GM12878 (cell line): Measurements from ENCODE around the gene AOPEP. TPM values are rescaled to one million over a fixed set of nuclear protein-coding genes. Genes with fewer than 3 reads are reported as not detected.

Experiments
- ATAC-seq: fragments of 200-7000 bp; cut with Tn5 transposase; 3 replicates; pipeline ENCODE4 v1.9.1; 2020; ENCODE audit warnings: mild to moderate bottlenecking, moderate library complexity
- BruUV-seq: library from RNA; stranded (reverse); fragments of 400-500 nt; replicated peaks from 2 replicates; lab custom pipeline; 2021; lab: Mats Ljungman, UMichigan
- CTCF ChIA-PET: fragments of 300-600 bp; sonication (Branson Sonifier 250); formaldehyde crosslinking; extraction: SDS; loops from one replicate; lab custom pipeline; 2021; ENCODE audit warnings: inconsistent platforms; lab: Yijun Ruan, JAX
- POLR2A ChIA-PET: fragments of 350-600 bp; formaldehyde crosslinking; extraction: SDS; loops from one replicate; lab custom pipeline; 2021; ENCODE audit warnings: inconsistent platforms; lab: Charles Lee
- RAD21 ChIA-PET: fragments of 300-600 bp; sonication (Branson Sonifier 250); formaldehyde crosslinking; loops from one replicate; lab custom pipeline; 2023; ENCODE audit warnings: antibody characterized with exemption; ENCODE audit not compliant: unreplicated experiment; lab: Charles Lee
- SMC1A ChIA-PET: fragments of 300-600 bp; sonication (Branson Sonifier 250); formaldehyde crosslinking; loops from one replicate; lab custom pipeline; 2023; ENCODE audit not compliant: unreplicated experiment, uncharacterized antibody; lab: Charles Lee
- DNase-seq: peaks from one replicate; pipeline ENCODE4 v3.0.0-alpha.2; 2011; ENCODE audit warnings: low read depth, low spot score
- FAIRE-seq: peaks from 3 replicates; lab custom pipeline; 2011; peaks lifted over from hg19 to GRCh38; lab: Jason Lieb, UNC
- H2AFZ ChIP-seq: 2 replicates; pipeline ENCODE4 v1.6.0; 2011; ENCODE audit warnings: low read depth, low read length, control low read depth; ENCODE audit not compliant: control insufficient read depth
- H3K27ac ChIP-seq: 2 replicates; pipeline ENCODE4 v1.5.1; 2011; ENCODE audit warnings: control low read depth; ENCODE audit not compliant: control insufficient read depth, insufficient read depth
- H3K27me3 ChIP-seq, 2 experiments: replicated peaks in 1 of 2; 2 replicates each; pipeline versions ENCODE4 v1.6.0 to v1.6.1; 2011; ENCODE audit warnings: low read length in 1 of 2; ENCODE audit not compliant: control insufficient read depth in 2 of 2, insufficient read depth in 2 of 2
- H3K36me3 ChIP-seq, 2 experiments: 2 replicates each; pipeline ENCODE4 v1.5.1; 2011; ENCODE audit warnings: low read length in 1 of 2; ENCODE audit not compliant: control insufficient read depth in 2 of 2, insufficient read depth in 2 of 2
- H3K4me1 ChIP-seq: 2 replicates; pipeline ENCODE4 v1.6.1; 2011; ENCODE audit warnings: mild to moderate bottlenecking, low read length, moderate library complexity, mixed read lengths; ENCODE audit not compliant: control insufficient read depth, insufficient read depth
- H3K4me2 ChIP-seq: 2 replicates; pipeline ENCODE4 v1.6.0; 2011; ENCODE audit warnings: control low read depth; ENCODE audit not compliant: control insufficient read depth, insufficient read depth
- H3K4me3 ChIP-seq: fragments of 200-600 bp; sonication (generic); 2 replicates; pipeline ENCODE4 v1.5.1; 2016
- H3K79me2 ChIP-seq: 2 replicates; pipeline ENCODE4 v1.6.0; 2011; ENCODE audit warnings: low read length; ENCODE audit not compliant: control insufficient read depth, insufficient read depth
- H3K9ac ChIP-seq: 2 replicates; pipeline ENCODE4 v1.8.0; 2011; ENCODE audit warnings: low read length, control low read depth, mixed read lengths; ENCODE audit not compliant: control insufficient read depth, insufficient read depth
- H3K9me3 ChIP-seq: replicated peaks from 3 replicates; pipeline ENCODE4 v1.5.1; 2011; ENCODE audit warnings: mild to moderate bottlenecking, low read length; ENCODE audit not compliant: control insufficient read depth, insufficient read depth
- H4K20me1 ChIP-seq: 2 replicates; pipeline ENCODE4 v1.6.0; 2011; ENCODE audit not compliant: control insufficient read depth, insufficient read depth
- BACH1 ChIP-seq: fragments of 450-650 bp; IDR thresholded peaks from 2 replicates; pipeline ENCODE4 v1.6.1; 2017; ENCODE audit warnings: mild to moderate bottlenecking, borderline replicate concordance
- CEBPB ChIP-seq, 2 experiments: fragments of 150-350 bp in 1 of 2; IDR thresholded peaks; 2 replicates each; pipeline ENCODE4 v1.6.1; 2012 to 2014; ENCODE audit warnings: low read depth in 2 of 2, low read length in 2 of 2, borderline replicate concordance in 1 of 2, inconsistent platforms in 1 of 2
- EGR1 ChIP-seq, 2 experiments: IDR thresholded peaks; 1 replicate in 1 of 2; 2 replicates in 1 of 2; pipeline ENCODE4 v1.6.1; 2011 to 2012; ENCODE audit warnings: low read depth in 2 of 2, low read length in 2 of 2, borderline replicate concordance in 1 of 2, mild to moderate bottlenecking in 1 of 2, moderate library complexity in 1 of 2
- ESRRA ChIP-seq: IDR thresholded peaks from 2 replicates; pipeline ENCODE4 v1.6.1; 2012; ENCODE audit warnings: mild to moderate bottlenecking, low read length, improper control_type of control experiment
- HCFC1 ChIP-seq: fragments of 150-350 bp; IDR thresholded peaks from 2 replicates; pipeline ENCODE4 v1.6.1; 2014; ENCODE audit warnings: low read length
- MXI1 ChIP-seq: fragments of 150-350 bp; IDR thresholded peaks from 2 replicates; pipeline ENCODE4 v1.6.1; 2011; ENCODE audit warnings: low read depth, mild to moderate bottlenecking, inconsistent platforms, low read length, improper control_type of control experiment
- NFYA ChIP-seq: IDR thresholded peaks from 2 replicates; pipeline ENCODE4 v1.6.1; 2011; ENCODE audit warnings: low read depth, mild to moderate bottlenecking, low read length, improper control_type of control experiment, borderline replicate concordance
- PAX8 ChIP-seq: fragments of 450-650 bp; IDR thresholded peaks from 2 replicates; pipeline ENCODE4 v1.6.1; 2017; ENCODE audit warnings: mild to moderate bottlenecking, moderate library complexity
- RFX5 ChIP-seq: IDR thresholded peaks from 2 replicates; pipeline ENCODE4 v1.6.1; 2011; ENCODE audit warnings: low read depth, low read length, improper control_type of control experiment
- TARDBP ChIP-seq: IDR thresholded peaks from 2 replicates; pipeline ENCODE4 v1.6.1; 2016; ENCODE audit warnings: borderline replicate concordance
- ZNF217 ChIP-seq: fragments of 450-650 bp; IDR thresholded peaks from 2 replicates; pipeline ENCODE4 v1.6.1; 2017; ENCODE audit warnings: antibody characterized with exemption, mild to moderate bottlenecking
- WGBS: methylation state at CpG from one replicate; pipeline ENCODE4 v1.1.6; 2016; ENCODE audit warnings: low lambda C conversion rate; ENCODE audit not compliant: insufficient replicate concordance, insufficient coverage; ENCODE audit errors: missing lambda C conversion rate; 5-methylcytosine and 5-hydroxymethylcytosine counted together
- in situ Hi-C: fragments of 300-500 bp; cut with MboI; formaldehyde crosslinking; loops from 9 replicates; pipeline ENCODE4 v1.14.3; 2018; ENCODE audit warnings: mixed read lengths
- intact Hi-C: fragments of 100-400 bp; cut with micrococcal nuclease; formaldehyde crosslinking; loops from one replicate; pipeline ENCODE4 v1.14.2; 2022; ENCODE audit not compliant: unreplicated experiment
- polyA plus RNA-seq, 11 experiments: library from polyadenylated mRNA; depleted of rRNA in 4 of 11; unstranded in 6 of 11; stranded (reverse) in 5 of 11; fragments of >200 nt; fragmentation: Nextera tagmentation in 4 of 11; fragmentation: Illumina TruSeq in 1 of 11; extraction: Ambion mirVana in 4 of 11; extraction: Trizol in 1 of 11; gene quantifications; 1 replicate in 1 of 11; 2 replicates in 10 of 11; pipeline versions ENCODE4 v1.2.1 to v1.2.3, GENCODE V29; 2011 to 2016; ENCODE audit warnings: inconsistent platforms in 2 of 11, missing spikeins in 2 of 11, low read depth in 1 of 11
- total RNA-seq, 4 experiments: library from RNA; depleted of rRNA in 3 of 4; stranded (reverse); fragments of >200 nt in 3 of 4; fragmentation: Illumina TruSeq in 1 of 4; extraction: Trizol in 1 of 4; gene quantifications; 2 replicates each; pipeline versions ENCODE4 v1.2.1 to v1.2.3, GENCODE V29; 2013 to 2021
- TF ChIP-seq, protein P1 (sequence below): fragments of 450-650 bp; IDR thresholded peaks from 2 replicates; pipeline ENCODE4 v1.6.1; 2018; ENCODE audit warnings: borderline replicate concordance, mild to moderate bottlenecking; ENCODE audit not compliant: partially characterized antibody

AOPEP gene
- total and polyA plus RNA-seq, 10 of the 15 experiments (the other 5 are each of a cell fraction or from before 2014, with no cell fraction given), result 2.3 to 16.9 (median 10.1) TPM

GRCh38 chr9:94786586-94786985, 60.1 kb downstream of the AOPEP start:
- ChIA-PET RAD21 (interaction anchor here (2.1 to 5.5 kb wide), 2 partner anchors 17 to 131 kb away, joined by 9 to 29 read pairs; no protein-coding TSS in a partner anchor), CTCF (interaction anchor here (1.0 to 7.5 kb wide), 4 partner anchors 16 to 342 kb away, joined by 3 to 196 read pairs (median 4); no protein-coding TSS in a partner anchor), POLR2A (no interaction called here)
- no TSS peak for BruUV-seq
- intact Hi-C loops, result loop anchor here (10.0 kb wide), 1 partner anchor 218 kb away; no protein-coding TSS in a partner anchor
- Histone ChIP-seq H3K9ac (no peak overlapping the region), H3K79me2 (no peaks in the 10 kb centered on the region), H2AFZ (no peak overlapping the region), H3K9me3 (no peaks in the 10 kb centered on the region)
- no peak for FAIRE-seq
- in situ Hi-C loops, result loop anchor here (5.0 to 10.0 kb wide), 2 partner anchors 128 to 336 kb away; no protein-coding TSS in a partner anchor
- TF ChIP-seq MXI1 (no peak), RFX5 (no peak), CEBPB (IDR thresholded peaks at IDR 0.05; ENCODE audit: borderline replicate concordance in 1 of 2, low read depth in 2 of 2, low read length in 2 of 2) (no peak)
- TF ChIP-seq, all 136 proteins: peak for 0
- H3K27ac ChIP-seq, result no peak overlapping the region
- no peak overlapping the region for H3K4me3 ChIP-seq
- no peaks in the 10 kb centered on the region for H3K36me3 ChIP-seq
- H3K4me1 ChIP-seq, result no peaks in the 10 kb centered on the region
- DNase-seq (no peak), ATAC-seq (no peak)
- H3K27me3 ChIP-seq, result no peaks in the 10 kb centered on the region
- no peak overlapping the region for H3K4me2 ChIP-seq
- SMC1A ChIA-PET, result interaction anchor here (0.9 to 3.9 kb wide), 4 partner anchors 11 to 480 kb away, joined by 3 to 19 read pairs (median 4); no protein-coding TSS in a partner anchor
- WGBS, result 96% methylated on average over 3 of the region's 3 CpGs
- no peaks in the 10 kb centered on the region for H4K20me1 ChIP-seq

GRCh38 chr9:94787266-94787665, 60.8 kb downstream of the AOPEP start:
- RAD21 ChIA-PET, result interaction anchor here (5.5 kb wide), 1 partner anchor 17 kb away, joined by 29 read pairs; no protein-coding TSS in a partner anchor
- Histone ChIP-seq H2AFZ (no peak overlapping the region), H3K27ac (no peak overlapping the region), H3K9ac (no peak overlapping the region), H3K36me3 (no peaks in the 10 kb centered on the region), H3K4me1 (no peaks in the 10 kb centered on the region), H3K79me2 (no peaks in the 10 kb centered on the region), H3K4me3 (no peak overlapping the region), H3K27me3 (no peaks in the 10 kb centered on the region), H3K9me3 (no peaks in the 10 kb centered on the region), H3K4me2 (no peak overlapping the region), H4K20me1 (no peaks in the 10 kb centered on the region)
- ATAC-seq (no peak), DNase-seq (no peak), FAIRE-seq (no peak)
- no peak for TF ChIP-seq TARDBP
- no peak for TF ChIP-seq BACH1
- TF ChIP-seq ZNF217, result no peak
- TF ChIP-seq ESRRA, result no peak
- no peak for TF ChIP-seq PAX8
- TF ChIP-seq, protein P1, sequence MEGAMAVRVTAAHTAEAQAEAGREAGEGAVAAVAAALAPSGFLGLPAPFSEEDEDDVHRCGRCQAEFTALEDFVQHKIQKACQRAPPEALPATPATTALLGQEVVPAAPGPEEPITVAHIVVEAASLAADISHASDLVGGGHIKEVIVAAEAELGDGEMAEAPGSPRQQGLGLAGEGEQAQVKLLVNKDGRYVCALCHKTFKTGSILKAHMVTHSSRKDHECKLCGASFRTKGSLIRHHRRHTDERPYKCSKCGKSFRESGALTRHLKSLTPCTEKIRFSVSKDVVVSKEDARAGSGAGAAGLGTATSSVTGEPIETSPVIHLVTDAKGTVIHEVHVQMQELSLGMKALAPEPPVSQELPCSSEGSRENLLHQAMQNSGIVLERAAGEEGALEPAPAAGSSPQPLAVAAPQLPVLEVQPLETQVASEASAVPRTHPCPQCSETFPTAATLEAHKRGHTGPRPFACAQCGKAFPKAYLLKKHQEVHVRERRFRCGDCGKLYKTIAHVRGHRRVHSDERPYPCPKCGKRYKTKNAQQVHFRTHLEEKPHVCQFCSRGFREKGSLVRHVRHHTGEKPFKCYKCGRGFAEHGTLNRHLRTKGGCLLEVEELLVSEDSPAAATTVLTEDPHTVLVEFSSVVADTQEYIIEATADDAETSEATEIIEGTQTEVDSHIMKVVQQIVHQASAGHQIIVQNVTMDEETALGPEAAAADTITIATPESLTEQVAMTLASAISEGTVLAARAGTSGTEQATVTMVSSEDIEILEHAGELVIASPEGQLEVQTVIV, result no peak
- no peak for TF ChIP-seq HCFC1
- TF ChIP-seq RFX5, result no peak
- no peak for TF ChIP-seq EGR1 (IDR thresholded peaks at IDR 0.05; ENCODE audit: borderline replicate concordance in 1 of 2, low read depth in 2 of 2, low read length in 2 of 2)
- TF ChIP-seq NFYA, result no peak
- in situ Hi-C loops (loop anchor here (5.0 to 10.0 kb wide), 2 partner anchors 128 to 335 kb away; no protein-coding TSS in a partner anchor), intact Hi-C loops (loop anchor here (10.0 kb wide), 1 partner anchor 218 kb away; no protein-coding TSS in a partner anchor)
- BruUV-seq, result no TSS peak
- POLR2A ChIA-PET, result no interaction called here
- CTCF ChIA-PET, result interaction anchor here (1.0 to 7.5 kb wide), 7 partner anchors 15 to 344 kb away, joined by 3 to 196 read pairs (median 4); no protein-coding TSS in a partner anchor
- SMC1A ChIA-PET, result interaction anchor here (1.3 to 3.9 kb wide), 3 partner anchors 10 to 480 kb away, joined by 3 to 19 read pairs (median 4); no protein-coding TSS in a partner anchor
- WGBS, result 94% methylated on average over 6 of the region's 6 CpGs
